ENCODE measurements around the gene PCNX3.
"Not testable (repeated sequence)": the region's sequence is repeated elsewhere in the genome, so short reads cannot be mapped to it uniquely, and the experiment has no call there.

The PCNX3 gene

DNA sequence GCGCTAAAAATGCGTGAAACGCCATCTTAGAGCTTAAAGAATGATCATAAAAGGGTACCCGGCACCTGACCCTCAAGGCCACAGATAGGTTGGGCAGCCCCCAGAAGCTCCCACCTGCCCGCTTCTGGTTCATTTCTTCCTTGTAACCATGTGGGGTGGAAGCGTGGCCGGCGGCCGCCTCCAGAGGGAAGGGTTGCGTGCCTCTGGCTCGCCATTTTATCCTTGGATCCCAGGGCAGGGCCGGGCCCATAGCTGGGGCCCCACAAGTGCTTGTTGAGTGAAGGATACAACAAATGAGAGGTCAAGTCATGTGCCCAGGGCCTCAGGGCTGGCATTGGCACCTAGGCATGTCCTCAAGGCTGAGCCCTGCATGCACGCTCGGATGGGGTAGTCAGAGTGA, 5.9 kb downstream of the PCNX3 start:
- no peak for DNase-seq

DNA sequence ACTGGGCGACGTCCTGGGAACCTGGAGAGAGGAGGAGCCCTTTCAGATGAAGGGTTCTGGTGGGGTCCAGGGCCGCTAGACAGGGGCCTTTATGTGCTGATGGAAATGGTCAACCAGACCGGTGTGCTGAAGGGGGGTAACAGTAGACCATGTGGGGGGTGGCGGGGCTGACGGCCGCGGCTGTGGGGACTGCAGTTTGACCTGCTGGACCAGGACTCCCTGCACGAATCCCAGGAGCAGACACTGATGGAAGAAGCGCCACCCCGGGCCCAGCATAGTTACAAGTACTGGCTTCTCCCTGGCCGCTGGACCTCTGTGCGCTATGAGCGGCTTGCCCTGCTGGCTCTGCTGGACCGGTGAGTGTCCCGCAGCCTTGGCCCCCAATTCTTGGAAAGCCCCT, 6.4 kb downstream of the PCNX3 start:
- no peak for DNase-seq

DNA sequence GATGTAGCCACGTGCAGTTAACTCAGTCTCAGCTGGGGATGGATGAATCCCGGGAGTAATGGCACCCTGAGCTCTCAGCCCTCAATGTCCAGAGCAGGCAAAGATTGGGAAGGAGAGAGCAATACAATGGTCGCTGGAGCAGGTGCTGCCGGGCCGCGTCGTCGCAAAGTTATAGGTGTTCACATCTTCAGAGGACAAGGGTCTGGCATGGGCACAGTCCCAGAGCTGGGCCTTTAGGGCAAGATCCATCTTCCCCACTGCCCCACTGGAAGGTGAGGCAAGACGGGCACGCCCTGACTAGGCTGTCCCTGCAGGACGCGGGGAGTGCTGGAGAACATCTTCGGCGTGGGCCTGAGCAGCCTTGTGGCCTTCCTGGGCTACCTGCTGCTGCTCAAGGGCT, 7.6 kb downstream of the PCNX3 start:
- DNase-seq: no peak

DNA sequence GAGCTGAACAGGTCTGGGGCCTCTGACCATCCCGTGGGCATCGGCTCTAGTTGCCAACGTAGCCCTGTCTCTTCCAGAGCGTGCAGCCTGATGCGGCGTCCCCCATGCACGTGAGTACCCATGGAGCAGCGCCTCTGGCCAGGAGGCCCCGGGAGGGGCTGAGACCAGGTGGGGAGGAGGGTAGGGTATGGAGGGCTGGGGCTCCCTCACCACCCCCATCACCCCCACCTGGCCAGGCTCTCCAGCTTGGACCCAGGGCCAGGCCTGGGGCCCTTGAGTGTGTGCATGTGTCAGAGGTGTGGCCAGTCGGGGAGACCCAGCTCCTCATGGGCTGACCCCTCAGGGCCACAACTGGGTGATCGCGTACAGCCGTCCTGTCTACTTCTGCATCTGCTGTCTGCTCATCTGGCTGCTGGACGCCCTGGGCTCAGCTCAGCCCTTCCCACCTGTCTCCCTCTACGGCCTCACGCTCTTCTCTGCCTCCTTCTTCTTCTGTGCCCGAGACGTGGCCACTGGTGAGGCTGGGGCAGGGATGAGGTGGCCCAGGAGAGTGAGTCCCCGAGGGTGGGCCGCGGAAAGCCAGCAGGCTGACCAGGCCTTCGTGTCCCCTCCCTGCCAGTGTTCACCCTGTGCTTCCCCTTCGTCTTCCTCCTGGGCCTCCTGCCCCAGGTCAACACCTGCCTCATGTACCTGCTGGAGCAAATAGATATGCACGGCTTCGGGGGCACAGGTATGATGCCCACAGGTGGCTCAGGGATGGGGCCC, 8.5 kb downstream of the PCNX3 start:
- DNase-seq: no peak

DNA sequence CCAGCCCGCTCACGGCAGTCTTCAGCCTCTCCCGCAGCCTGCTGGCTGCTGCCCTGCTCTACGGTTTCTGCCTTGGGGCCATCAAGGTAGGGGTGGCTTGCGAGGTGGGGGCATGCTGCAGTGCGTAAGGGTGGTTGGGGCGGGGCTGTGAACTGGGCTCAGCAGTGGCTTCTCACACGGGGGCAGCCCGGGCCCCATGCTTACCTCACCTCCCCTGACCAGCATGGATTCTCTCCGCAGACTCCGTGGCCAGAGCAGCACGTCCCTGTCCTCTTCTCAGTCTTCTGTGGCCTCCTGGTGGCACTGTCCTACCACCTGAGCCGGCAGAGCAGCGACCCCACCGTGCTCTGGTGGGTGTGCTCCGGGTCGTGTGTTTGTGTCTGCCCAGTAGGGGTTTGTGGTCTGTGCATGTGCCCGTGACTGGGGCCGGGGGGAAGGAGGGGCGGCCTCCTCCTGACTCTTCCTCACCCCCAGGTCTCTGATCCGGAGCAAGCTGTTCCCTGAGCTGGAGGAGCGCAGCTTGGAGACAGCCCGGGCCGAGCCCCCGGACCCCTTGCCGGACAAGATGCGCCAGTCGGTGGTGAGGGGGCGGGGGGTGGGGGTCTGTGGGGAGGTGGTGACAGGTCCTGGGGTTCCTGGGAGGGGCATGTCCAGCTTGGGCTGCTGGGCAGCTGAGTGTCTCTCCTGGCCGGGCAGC, 9.5 kb downstream of the PCNX3 start:
- DNase-seq: no peak

DNA sequence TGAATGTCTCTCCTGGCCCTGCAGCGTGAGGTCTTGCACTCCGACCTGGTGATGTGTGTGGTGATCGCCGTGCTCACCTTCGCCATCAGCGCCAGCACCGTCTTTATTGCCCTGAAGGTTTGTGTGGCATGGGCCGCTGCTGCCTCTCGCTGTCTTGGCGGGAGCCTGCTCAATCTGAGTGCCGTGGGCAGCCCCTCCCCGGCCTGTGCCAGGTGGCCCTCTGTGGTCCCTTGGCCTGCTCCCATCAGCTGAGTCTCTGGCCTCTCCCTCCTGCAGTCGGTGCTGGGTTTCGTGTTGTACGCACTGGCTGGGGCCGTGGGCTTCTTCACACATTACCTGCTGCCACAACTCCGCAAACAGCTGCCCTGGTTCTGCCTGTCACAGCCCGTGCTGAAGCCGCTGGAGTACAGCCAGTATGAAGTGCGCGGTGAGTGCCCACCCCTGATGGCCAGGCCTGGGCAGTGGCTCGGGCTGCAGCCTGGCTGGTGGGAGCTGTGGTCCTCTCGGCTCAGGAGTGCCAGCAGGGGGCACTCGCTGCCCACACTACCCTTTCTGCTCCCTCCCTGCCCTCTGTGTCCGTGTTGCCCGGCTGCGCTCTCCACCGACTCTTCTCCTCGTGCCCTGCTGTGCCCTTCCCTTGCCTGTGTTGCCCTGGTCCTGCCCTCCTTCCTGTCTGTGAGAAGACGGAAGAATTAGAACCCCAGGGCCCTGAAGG, 10.2 kb downstream of the PCNX3 start:
- DNase-seq: no peak

DNA sequence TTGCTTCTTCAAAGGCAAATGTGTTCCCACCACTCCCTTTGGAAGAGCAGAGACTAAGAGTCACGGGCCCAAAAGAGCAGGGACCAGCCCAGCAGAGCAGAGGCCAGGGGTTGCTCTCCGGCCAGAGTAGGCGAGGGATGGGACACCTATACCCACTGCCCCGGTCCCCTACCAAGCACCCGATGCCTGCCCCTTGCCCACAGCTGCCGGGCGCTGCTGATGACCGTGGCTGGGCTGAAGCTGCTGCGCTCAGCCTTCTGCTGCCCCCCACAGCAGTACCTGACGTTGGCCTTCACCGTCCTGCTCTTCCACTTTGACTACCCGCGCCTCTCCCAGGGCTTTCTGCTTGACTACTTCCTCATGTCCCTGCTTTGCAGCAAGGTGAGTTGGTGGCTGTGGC, 11.6 kb downstream of the PCNX3 start:
- DNase-seq: no peak

DNA sequence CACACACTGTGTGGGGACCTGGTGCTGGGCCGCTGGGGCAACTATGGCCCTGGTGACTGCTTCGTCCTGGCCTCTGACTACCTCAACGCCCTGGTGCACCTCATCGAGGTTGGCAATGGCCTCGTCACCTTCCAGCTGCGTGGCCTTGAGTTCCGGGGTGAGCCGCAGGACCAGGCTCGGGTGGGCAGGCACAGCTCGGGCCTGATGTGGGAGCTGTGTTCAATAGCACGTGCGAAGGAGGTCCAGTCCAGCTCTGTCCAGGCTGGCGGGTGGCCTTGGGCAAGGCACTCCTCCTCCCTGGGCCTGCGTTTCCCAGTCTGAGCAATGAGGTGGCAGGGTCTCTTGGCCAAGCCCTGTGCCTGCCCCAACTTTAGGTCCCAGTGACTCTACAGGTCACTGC, 14.0 kb downstream of the PCNX3 start:
- no peak for DNase-seq

DNA sequence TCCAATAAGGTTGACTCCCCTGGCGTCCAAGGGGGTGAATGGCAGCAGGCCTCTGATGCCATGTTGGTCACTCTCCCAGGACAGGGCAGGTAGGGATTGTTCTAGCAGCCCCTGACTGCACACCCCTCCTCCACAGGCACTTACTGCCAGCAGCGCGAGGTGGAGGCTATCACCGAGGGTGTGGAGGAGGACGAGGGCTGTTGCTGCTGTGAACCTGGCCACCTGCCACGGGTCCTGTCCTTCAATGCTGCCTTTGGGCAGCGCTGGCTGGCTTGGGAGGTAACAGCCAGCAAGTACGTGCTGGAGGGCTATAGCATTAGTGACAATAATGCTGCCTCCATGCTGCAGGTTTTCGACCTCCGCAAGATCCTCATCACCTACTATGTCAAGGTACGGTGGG, 14.6 kb downstream of the PCNX3 start:
- no peak for DNase-seq

DNA sequence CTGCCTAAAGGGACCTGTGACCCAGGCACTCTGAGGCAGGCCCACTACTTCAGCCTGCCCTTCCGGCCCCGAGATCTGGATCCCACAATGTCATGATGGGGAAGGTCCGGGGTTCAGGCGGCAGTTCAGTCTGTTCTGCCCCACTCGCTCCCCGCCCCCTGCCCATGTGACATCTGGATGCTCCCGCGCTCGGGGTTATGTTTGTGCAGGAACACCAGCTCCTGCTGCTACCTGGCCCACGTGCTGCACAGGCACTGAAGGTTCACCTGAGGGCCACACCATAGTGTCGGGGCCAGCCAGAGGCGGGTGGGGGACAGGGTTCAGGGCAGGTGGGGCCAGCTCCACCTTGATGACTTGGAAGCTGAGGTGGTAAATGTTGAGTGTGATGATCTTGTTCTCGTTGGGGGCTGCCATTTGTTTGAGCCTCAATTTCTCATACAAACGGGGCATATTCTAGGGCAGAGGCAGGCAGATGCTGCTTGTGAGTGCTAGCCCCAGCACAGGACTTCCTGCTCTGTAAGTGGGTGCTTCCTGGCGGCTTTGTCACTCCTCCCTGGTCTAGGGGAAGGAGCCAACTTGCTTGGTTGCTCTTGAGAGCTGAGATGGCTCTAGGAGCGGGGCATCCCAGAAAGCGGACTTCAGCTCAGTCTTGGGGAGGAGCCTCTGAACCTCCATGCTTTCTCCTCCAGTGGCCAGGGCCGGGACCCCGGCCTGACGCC, 18.0 kb downstream of the PCNX3 start:
- DNase-seq: no peak

DNA sequence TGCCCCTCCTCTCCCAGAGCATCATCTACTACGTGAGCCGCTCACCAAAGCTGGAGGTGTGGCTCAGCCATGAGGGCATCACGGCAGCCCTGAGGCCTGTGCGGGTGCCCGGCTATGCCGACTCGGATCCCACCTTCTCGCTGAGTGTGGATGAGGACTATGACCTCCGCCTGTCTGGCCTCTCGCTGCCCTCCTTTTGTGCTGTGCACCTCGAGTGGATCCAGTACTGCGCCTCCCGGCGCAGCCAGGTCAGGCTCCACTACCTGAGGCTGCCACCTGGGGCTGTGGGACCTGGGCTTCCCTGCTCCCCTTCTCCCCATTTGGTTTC, 18.5 kb downstream of the PCNX3 start:
- DNase-seq: no peak

DNA sequence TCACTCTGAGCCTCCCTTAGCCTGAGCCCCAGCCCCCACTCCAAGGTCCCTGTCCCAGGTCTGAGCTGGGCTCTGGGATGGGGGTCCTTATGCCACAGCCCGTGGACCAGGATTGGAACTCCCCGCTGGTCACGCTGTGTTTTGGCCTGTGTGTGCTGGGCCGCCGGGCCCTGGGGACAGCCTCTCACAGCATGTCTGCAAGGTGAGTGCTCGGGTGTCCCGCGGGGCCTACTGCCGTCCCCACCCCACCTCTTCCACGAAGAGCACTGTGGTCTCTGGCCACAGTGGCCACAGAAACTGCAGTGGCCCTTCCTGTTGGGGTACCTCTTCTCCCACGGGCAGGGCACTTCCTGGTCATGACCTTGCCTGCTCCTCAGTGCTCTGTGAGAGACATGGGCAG, 18.9 kb downstream of the PCNX3 start:
- DNase-seq: no peak

DNA sequence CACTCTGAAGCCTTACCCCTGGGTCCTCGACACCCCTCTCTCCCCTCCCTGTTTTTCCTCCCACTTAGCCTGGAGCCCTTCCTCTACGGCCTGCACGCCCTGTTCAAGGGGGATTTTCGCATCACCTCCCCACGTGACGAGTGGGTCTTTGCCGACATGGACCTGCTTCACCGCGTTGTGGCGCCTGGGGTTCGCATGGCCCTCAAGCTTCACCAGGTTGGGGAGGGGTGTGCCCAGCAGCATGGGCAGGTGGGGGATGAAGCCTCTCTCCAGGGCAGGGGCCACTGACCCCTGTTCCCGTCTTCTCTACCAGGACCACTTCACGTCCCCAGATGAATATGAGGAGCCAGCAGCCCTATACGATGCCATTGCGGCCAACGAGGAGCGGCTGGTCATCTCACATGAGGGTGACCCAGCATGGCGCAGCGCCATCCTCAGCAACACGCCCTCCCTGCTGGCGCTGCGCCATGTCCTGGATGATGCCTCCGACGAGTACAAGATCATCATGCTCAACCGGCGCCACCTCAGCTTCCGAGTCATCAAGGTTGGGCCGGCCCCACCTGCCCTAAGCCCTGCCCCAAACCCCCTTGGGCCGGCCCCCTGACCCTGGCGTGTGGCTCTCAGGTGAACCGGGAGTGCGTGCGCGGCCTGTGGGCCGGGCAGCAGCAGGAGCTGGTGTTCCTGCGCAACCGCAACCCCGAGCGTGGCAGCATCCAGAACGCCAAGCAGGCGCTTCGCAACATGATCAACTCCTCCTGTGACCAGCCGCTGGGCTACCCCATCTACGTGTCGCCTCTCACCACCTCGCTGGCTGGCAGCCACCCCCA, 19.5 kb downstream of the PCNX3 start:
- no peak for DNase-seq

DNA sequence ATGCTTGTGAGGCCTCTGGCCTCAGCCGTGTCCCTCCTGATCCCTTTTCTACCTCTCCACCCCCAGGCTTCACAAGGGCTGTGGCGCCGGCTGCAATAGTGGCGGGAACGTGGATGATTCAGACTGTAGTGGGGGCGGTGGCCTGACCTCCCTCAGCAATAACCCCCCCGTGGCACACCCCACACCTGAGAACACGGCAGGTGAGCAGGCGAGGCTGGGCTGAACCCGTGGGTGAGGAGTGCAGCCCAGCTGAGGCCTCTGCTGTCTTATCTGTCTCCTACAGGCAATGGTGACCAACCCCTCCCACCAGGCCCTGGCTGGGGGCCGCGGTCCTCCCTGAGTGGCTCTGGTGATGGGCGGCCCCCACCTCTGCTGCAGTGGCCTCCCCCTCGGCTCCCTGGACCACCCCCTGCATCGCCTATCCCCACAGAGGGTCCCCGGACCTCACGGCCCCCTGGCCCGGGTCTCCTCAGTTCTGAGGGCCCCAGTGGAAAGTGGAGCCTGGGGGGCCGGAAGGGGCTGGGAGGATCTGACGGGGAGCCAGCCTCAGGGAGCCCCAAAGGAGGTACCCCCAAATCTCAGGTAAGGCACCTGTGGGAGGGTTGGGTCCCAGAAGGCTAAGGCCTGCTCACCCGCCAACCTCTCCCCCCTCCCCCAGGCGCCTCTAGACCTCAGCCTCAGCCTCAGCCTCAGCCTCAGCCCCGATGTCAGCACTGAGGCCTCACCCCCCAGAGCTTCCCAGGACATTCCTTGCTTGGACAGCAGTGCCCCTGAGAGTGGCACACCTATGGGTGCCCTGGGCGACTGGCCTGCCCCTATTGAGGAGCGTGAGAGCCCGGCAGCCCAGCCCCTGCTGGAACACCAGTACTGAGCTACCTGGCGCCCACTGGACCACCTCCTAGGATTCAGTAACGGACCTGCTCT, 20.8 kb downstream of the PCNX3 start:
- no peak for DNase-seq

DNA sequence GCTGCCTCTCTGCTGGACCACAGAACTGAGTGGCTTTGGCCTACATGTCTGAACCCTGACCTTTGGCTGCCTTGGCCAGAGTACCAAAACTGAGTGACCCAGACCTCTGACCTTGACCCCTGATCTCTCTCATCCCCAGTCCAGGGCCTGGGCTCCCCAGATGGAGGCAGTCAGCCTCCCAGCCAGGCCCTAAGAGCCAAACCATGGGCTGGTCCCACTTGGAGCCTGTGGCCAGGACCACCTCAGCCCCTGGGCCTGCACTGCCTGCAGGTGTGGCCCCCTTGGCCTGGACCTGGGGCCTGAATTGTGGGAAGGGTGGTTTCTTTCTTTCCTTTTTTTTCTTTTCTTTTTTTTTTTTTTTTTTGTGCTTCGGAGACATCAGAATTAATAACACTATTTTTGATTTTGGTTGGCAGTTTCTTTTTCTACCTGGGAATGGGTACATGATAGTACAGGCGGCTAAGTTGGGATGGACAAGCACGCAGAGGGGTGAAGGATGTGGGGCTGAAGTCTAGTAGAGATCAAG, 21.5 kb downstream of the PCNX3 start:
- no peak for DNase-seq

DNA sequence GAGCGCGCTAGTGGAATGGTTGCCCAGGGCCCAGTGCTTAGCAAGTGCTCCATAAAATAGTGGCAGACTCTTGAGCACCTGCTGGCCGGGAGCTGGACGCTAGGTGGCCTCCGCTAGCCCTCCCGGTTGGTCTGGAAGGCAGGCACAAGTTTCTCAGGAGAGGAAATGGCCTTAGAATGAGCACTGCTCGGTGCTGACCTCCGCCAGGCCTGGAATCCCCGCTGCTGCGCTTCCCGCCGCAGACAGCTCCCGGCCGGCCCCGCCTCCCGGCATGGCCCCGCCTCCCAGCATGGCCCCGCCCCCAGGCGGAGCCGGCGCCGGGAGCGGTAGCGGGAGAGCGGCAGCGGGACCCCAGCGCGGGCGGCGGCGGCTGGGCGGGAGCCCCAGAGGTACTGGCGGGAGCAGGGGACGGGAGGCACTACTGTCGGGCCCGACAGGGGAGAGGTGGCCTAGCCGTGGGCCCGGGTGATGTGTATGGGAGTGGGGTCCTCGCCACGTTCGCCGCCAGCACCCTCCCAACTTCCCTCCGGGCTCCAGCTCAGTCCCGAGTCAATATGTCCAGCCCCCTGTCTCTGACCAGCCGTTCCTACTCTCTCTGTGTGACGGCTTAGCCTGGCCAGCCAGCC, 22.3 kb downstream of the PCNX3 start, which contains the start of gene SIPA1:
Gene SIPA1 (plus strand): TSS at position 308 of the 626 bp plus-strand sequence. CDS start 2,821 bp downstream, outside the sequence.
- DNase-seq: peak; percentile 56

DNA sequence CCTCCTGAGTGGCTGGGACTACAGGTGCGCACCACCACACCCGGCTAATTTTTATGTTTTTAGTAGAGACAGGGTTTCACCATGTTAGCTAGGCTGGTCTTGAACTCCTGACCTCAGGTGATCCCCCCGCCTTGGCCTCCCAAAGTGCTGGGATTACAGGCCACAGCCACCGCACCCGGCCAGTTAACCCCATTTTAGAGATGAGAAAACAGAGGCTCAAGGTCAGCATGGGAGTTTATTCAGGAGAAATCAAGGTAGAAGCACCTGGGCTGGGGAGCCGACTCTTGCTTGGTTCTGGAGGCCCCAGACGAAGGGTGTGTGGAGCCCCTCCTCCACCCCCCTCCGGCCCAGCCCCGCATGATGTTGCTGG, 23.6 kb downstream of the PCNX3 start:
- not testable (repeated sequence) for DNase-seq

DNA sequence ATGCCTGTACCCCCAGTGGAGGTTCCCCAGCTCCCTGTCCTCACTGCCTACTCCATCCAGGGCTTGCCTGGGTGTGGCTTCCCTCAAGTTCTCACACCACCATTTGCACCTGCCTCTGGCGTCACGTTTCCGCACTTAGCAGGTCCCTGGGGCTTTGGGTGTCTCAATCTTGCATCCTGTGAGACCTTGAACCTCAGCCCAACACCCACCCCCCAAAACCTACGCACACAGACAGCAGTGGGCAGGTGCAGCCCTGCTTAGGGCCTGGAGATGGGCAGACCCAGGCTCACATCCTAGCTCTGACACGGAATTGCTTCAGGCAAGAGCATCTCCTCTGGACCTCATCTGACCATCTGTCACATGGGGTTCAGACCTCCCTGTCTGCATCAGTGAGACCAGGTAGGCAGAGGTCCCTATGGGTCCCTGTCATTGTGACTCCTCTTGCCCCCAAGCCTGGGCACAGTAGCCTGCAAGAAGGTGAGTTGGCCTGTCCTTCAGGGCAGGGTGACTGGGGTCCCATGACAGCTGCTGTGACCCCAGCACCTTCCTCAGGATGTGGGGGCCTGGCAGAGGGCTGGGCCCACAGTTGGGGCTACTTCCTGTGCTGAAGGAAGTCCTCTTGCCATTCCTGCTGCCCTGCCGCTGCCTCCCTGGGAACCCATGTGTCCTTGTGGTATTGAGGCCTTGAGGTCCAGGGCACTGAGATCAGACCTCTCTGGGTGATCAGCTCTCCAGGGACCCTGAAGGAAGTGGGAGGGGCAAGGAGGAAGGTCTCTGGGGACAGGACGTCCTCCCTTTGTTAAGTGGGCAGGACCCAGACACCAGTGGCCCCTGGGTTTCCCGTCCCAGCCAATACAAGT, 24.3 kb downstream of the PCNX3 start:
- DNase-seq: peak; percentile 21

DNA sequence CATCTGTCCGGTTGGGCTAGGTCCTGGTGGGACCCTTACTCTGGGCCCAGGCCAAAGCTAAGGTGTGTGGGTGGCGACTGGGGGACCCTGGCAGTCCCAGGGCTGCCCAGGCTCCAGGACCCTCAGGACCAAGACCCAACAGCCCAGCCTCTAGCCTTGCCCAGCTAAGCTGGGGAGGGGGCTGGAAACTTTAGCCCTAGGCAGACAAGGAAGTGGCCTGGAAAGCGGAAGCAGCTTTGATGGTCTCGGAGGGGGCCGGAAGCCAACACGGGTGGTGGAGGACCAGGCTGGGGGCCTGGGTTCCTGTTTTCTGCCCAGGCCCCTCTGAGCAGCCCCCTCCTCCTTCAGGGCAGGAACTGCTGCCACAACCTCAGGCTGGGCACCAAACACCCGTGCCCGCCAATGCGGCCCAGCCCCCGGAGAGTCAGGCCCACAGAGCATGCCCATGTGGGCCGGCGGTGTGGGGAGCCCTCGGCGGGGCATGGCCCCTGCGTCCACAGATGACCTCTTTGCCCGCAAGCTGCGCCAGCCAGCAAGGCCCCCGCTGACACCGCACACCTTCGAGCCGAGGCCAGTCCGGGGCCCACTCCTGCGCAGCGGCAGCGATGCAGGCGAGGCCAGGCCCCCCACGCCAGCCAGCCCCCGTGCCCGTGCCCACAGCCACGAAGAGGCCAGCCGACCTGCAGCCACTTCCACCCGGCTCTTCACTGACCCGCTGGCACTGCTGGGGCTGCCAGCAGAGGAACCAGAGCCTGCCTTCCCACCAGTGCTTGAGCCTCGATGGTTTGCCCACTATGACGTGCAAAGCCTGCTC, 25.1 kb downstream of the PCNX3 start:
- no peak for DNase-seq

All from NCI-H345 (cell line).